ENCODE results near the gene ITPRID1.

GRCh38 chr7:31648288-31648687, 134.4 kb downstream of the ITPRID1 start:
- no peak for TF ChIP-seq CTCF (IDR thresholded peaks at IDR 0.05)
- no peak for TF ChIP-seq POLR2A (IDR thresholded peaks at IDR 0.05)

Data from vagina (tissue), 2 donors.